HCT116 (cell line): ENCODE measurements around the gene PARVB. TPM values are rescaled to one million over a fixed set of nuclear protein-coding genes. Genes with fewer than 3 reads are reported as not detected.

Experiments
- ATAC-seq: fragments of 200-7000 bp; cut with Tn5 transposase; 2 replicates; pipeline ENCODE4 v1.9.1; 2020; ENCODE audit warnings: mild to moderate bottlenecking, moderate library complexity
- BruUV-seq: library from RNA; stranded (reverse); fragments of 400-500 nt; replicated peaks from 2 replicates; lab custom pipeline; 2021; lab: Mats Ljungman, UMichigan
- CTCF ChIA-PET: fragments of 300-600 bp; sonication (Branson Sonifier 250); formaldehyde crosslinking; loops from one replicate; lab custom pipeline; 2021; ENCODE audit warnings: antibody characterized with exemption; lab: Charles Lee
- POLR2A ChIA-PET: fragments of 300-600, 350-600 bp; sonication (Branson Sonifier 250); formaldehyde crosslinking; loops from one replicate; lab custom pipeline; 2021; ENCODE audit warnings: antibody characterized with exemption; lab: Charles Lee
- RAD21 ChIA-PET, 2 experiments: fragments of 300-600 bp; sonication (Branson Sonifier 250); formaldehyde crosslinking; loops; one replicate each; lab custom pipeline; 2023; ENCODE audit warnings: low total read pairs in 2 of 2; ENCODE audit not compliant: uncharacterized antibody in 2 of 2, unreplicated experiment in 2 of 2, low non-redundant PET in 1 of 2; lab: Charles Lee
- DNase-seq: peaks from one replicate; pipeline ENCODE4 v3.0.0-alpha.2; 2010; ENCODE audit warnings: low read depth, low spot score
- H2AFZ ChIP-seq: fragments of 200-600 bp; shearing (Covaris generic), sonication (generic); 2 replicates; pipeline ENCODE4 v1.6.1; 2017; ENCODE audit warnings: low read depth, mixed run types, mixed read lengths, antibody characterized with exemption, low read length; ENCODE audit not compliant: poor library complexity, severe bottlenecking
- H3K27ac ChIP-seq: 2 replicates; pipeline ENCODE4 v1.5.1; 2012; ENCODE audit warnings: low read depth, low read length
- H3K27me3 ChIP-seq: fragments of 200-600 bp; sonication (generic); 2 replicates; pipeline ENCODE4 v1.6.1; 2016; ENCODE audit warnings: mixed run types, low read length, mixed read lengths; ENCODE audit not compliant: insufficient read depth
- H3K36me3 ChIP-seq, 2 experiments: fragments of 200-500 bp in 1 of 2; fragments of 200-600 bp in 1 of 2; sonication (Bioruptor generic) in 1 of 2; sonication (generic) in 1 of 2; 2 replicates each; pipeline versions ENCODE4 v1.5.1 to v1.6.1; 2014 to 2016; ENCODE audit warnings: low read length in 2 of 2, inconsistent platforms in 1 of 2, mixed read lengths in 1 of 2, mixed run types in 1 of 2; ENCODE audit not compliant: insufficient read depth in 2 of 2, control insufficient read depth in 1 of 2
- H3K4me1 ChIP-seq, 2 experiments: fragments of 200-600 bp in 1 of 2; sonication (generic) in 1 of 2; 2 replicates each; pipeline versions ENCODE4 v1.5.1 to v1.6.1; 2012 to 2017; ENCODE audit warnings: low read length in 2 of 2, inconsistent platforms in 1 of 2, mild to moderate bottlenecking in 1 of 2, mixed read lengths in 1 of 2, mixed run types in 1 of 2, moderate library complexity in 1 of 2; ENCODE audit not compliant: insufficient read depth in 2 of 2, control insufficient read depth in 1 of 2
- H3K4me2 ChIP-seq: fragments of 200-600 bp; sonication (generic); 2 replicates; pipeline ENCODE4 v1.6.1; 2017; ENCODE audit warnings: mixed run types, low read length, mixed read lengths
- H3K4me3 ChIP-seq, 2 experiments: fragments of 200-600 bp in 1 of 2; sonication (generic) in 1 of 2; replicated peaks in 1 of 2; 2 replicates each; pipeline ENCODE4 v1.5.1; 2011 to 2016; ENCODE audit warnings: low read length in 2 of 2, control low read depth in 1 of 2, low read depth in 1 of 2, mild to moderate bottlenecking in 1 of 2, mixed read lengths in 1 of 2, mixed run types in 1 of 2
- H3K79me2 ChIP-seq: fragments of 200-600 bp; sonication (generic); 2 replicates; pipeline ENCODE4 v1.6.1; 2017; ENCODE audit warnings: mild to moderate bottlenecking, mixed run types, low read length, moderate library complexity, mixed read lengths; ENCODE audit not compliant: insufficient read depth
- H3K9ac ChIP-seq: fragments of 200-600 bp; sonication (generic); 2 replicates; pipeline ENCODE4 v1.6.1; 2016; ENCODE audit warnings: low read length, mixed read lengths
- H3K9me2 ChIP-seq: fragments of 200-600 bp; sonication (generic), shearing (Covaris generic); 2 replicates; pipeline ENCODE4 v1.6.1; 2017; ENCODE audit warnings: mixed run types, mild to moderate bottlenecking, moderate library complexity; ENCODE audit not compliant: insufficient read depth
- H3K9me3 ChIP-seq, 2 experiments: fragments of 200-500 bp in 1 of 2; fragments of 200-600 bp in 1 of 2; sonication (Bioruptor generic) in 1 of 2; sonication (generic) in 1 of 2; 2 replicates each; pipeline ENCODE4 v1.6.1; 2014 to 2017; ENCODE audit warnings: low read length in 2 of 2, mixed read lengths in 2 of 2, inconsistent platforms in 1 of 2, low read depth in 1 of 2, mild to moderate bottlenecking in 1 of 2, mixed run types in 1 of 2, moderate library complexity in 1 of 2; ENCODE audit not compliant: control insufficient read depth in 1 of 2, insufficient read depth in 1 of 2
- H4K20me1 ChIP-seq: fragments of 200-600 bp; sonication (generic), shearing (Covaris generic); 2 replicates; pipeline ENCODE4 v1.6.1; 2017; ENCODE audit warnings: mixed run types, mild to moderate bottlenecking, moderate library complexity; ENCODE audit not compliant: insufficient read depth
- CTCF ChIP-seq, 3 experiments: fragments of 200-600 bp in 1 of 3; sonication (generic) in 1 of 3; IDR thresholded peaks in 2 of 3; conservative IDR thresholded peaks in 1 of 3; 2 replicates each; pipeline ENCODE4 v1.5.1; 2012 to 2017; ENCODE audit warnings: low read depth in 2 of 3, low read length in 2 of 3, antibody characterized with exemption in 1 of 3, borderline replicate concordance in 1 of 3, control low read depth in 1 of 3, mild to moderate bottlenecking in 1 of 3, mixed read lengths in 1 of 3, mixed run types in 1 of 3, moderate library complexity in 1 of 3; ENCODE audit not compliant: insufficient read depth in 1 of 3
- EGR1 ChIP-seq: IDR thresholded peaks from 2 replicates; pipeline ENCODE4 v1.6.1; 2012; ENCODE audit warnings: low read depth
- EZH2 ChIP-seq: fragments of 200-600 bp; sonication (generic); IDR thresholded peaks from 2 replicates; pipeline ENCODE4 v1.6.1; 2017; ENCODE audit warnings: antibody characterized with exemption, mixed run types
- FOSL1 ChIP-seq: IDR thresholded peaks from 2 replicates; pipeline ENCODE4 v1.6.1; 2012; ENCODE audit warnings: low read depth
- JUND ChIP-seq: IDR thresholded peaks from 2 replicates; pipeline ENCODE4 v1.6.1; 2012
- MAX ChIP-seq: IDR thresholded peaks from 2 replicates; pipeline ENCODE4 v1.6.1; 2012
- POLR2AphosphoS5 ChIP-seq: IDR thresholded peaks from 2 replicates; pipeline ENCODE4 v1.6.1; 2011; ENCODE audit warnings: mild to moderate bottlenecking, low read depth, low read length, moderate library complexity
- RAD21 ChIP-seq: IDR thresholded peaks from 2 replicates; pipeline ENCODE4 v1.6.1; 2012; ENCODE audit warnings: low read depth, mild to moderate bottlenecking
- YY1 ChIP-seq: IDR thresholded peaks from 2 replicates; pipeline ENCODE4 v1.6.1; 2011; ENCODE audit warnings: low read length, low read depth, moderate library complexity, mild to moderate bottlenecking; ENCODE audit not compliant: insufficient replicate concordance; ENCODE audit errors: extremely low read depth
- ZBTB33 ChIP-seq: IDR thresholded peaks from 2 replicates; pipeline ENCODE4 v1.6.1; 2011; ENCODE audit warnings: mild to moderate bottlenecking, low read length, moderate library complexity; ENCODE audit not compliant: insufficient replicate concordance; ENCODE audit errors: extremely low read depth
- intact Hi-C: fragments of 100-400 bp; cut with micrococcal nuclease; formaldehyde crosslinking; loops from 2 replicates; pipeline ENCODE4 v1.10.0; 2022
- total RNA-seq: library from RNA; stranded (reverse); gene quantifications from one replicate; pipeline ENCODE4 v1.2.1, GENCODE V29; 2021; ENCODE audit not compliant: unreplicated experiment

The PARVB gene
- total RNA-seq, 1 experiment from 2014 or later = 21.4 TPM

GRCh38 chr22:44193535-44193891, 169.4 kb downstream of the PARVB start:
- peaks cover 32% of the 10 kb centered on the region for H3K27me3 ChIP-seq
- no peak overlapping the region for H3K27ac ChIP-seq
- H3K9me2 ChIP-seq = no peaks in the 10 kb centered on the region
- intact Hi-C loops = no loop called here
- ATAC-seq = no peak
- H3K4me2 ChIP-seq = no peak overlapping the region
- CTCF ChIA-PET = no interaction called here
- H2AFZ ChIP-seq = no peak overlapping the region
- H3K4me3 ChIP-seq = no peak overlapping the region
- no peak overlapping the region for H3K9ac ChIP-seq
- no peaks in the 10 kb centered on the region for H3K36me3 ChIP-seq
- DNase-seq = no peak
- TF ChIP-seq YY1 (no peak), EZH2 (no peak), ZBTB33 (no peak), POLR2AphosphoS5 (no peak), CTCF (IDR thresholded peaks at IDR 0.05 in 2 of 3, conservative IDR thresholded peaks at IDR 0.05 in 1 of 3; ENCODE audit: borderline replicate concordance in 1 of 3, insufficient read depth in 1 of 3, low read depth in 2 of 3, low read length in 2 of 3) (no peak), JUND (no peak), EGR1 (no peak), FOSL1 (no peak), RAD21 (no peak), MAX (no peak)
- H3K4me1 ChIP-seq = peaks cover 4 to 16% of the 10 kb centered on the region in 2 experiments; a peak in 3 of 4 replicates
- POLR2A ChIA-PET = no interaction called here
- no peaks in the 10 kb centered on the region for H3K9me3 ChIP-seq
- BruUV-seq = no TSS peak
- H3K79me2 ChIP-seq = no peaks in the 10 kb centered on the region
- RAD21 ChIA-PET = no interaction called here
- no peaks in the 10 kb centered on the region for H4K20me1 ChIP-seq
